ENCODE results near the gene RBM43.
"Not testable (repeated sequence)": the region's sequence is repeated elsewhere in the genome, so short reads cannot be mapped to it uniquely, and the experiment has no call there.

Gene RBM43

GRCh38 chr2:151297882-151298281 is 36.2 kb upstream of the RBM43 start:
- TF ChIP-seq CTCF (IDR thresholded peaks at IDR 0.05; ENCODE audit: borderline replicate concordance, insufficient read depth, low read depth, low read length), result no peak
- no peak overlapping the region for H3K4me3 ChIP-seq (ENCODE audit: low read depth, low read length)

- not testable (repeated sequence) for H3K4me3 ChIP-seq (ENCODE audit: low read depth, low read length)
These were observed 34.3 kb upstream of the RBM43 start for GRCh38 chr2:151295926-151296325.

DNA sequence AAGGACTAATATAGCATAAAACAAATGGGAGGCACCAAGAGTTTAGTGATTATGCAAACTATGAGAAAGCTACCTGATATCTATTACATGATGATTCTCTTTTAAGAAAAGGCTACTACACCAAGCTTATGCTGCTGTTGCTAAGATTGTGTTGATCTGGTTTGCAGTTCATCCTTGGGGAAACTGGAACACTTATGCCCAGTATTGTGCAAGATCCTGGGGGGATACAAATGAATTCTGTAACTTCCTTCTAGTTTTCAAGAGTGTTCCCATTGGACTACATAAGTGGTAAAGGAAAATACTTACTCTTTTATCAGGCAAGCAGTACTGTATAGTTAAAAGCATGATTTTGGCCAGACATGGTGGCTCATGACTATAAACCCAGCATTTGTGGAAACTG is 30.9 kb upstream of the RBM43 start:
- no peak overlapping the region for H3K4me3 ChIP-seq (ENCODE audit: low read depth, low read length)
- TF ChIP-seq CTCF (IDR thresholded peaks at IDR 0.05; ENCODE audit: borderline replicate concordance, insufficient read depth, low read depth, low read length), result no peak

DNA sequence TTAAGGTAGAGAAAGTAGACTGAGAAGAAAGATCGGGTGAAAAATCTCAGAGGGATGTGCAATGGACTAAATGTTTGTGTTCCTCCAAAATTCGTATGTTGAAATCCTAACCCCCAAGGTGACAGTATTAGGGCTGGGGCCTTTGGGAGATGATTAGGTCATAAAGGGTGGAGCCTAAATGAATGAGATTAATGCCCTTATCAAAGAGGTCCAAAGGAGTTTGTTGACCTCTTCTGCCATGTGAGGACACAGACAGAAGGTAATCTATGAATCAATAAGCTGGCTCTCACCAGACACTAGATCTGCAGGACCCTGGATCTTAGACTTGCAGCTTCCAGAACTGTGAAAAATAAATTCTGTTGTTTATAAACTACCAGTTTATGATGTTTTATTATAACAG is 30.5 kb upstream of the RBM43 start:
- no peak for TF ChIP-seq CTCF (IDR thresholded peaks at IDR 0.05; ENCODE audit: borderline replicate concordance, insufficient read depth, low read depth, low read length)
- H3K4me3 ChIP-seq (ENCODE audit: low read depth, low read length), result no peak overlapping the region

DNA sequence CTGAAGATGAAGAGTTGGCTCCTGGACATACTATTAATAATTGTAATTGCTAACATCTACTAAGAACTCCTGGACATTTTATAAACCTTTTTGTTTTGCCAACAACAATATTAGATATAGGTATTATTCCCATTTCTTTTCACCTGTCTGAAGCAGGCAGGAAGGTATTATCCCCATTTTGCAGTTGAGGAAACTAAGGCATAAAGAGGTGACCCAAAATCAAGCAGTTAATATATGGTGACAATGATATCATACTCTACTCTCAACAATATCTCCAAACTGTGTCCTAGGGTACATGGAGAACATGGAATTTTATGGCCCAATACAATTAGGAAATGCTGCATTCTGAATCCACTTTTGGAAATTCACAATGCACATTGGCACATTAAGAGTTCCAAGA is 29.6 kb upstream of the RBM43 start:
- no peak overlapping the region for H3K4me3 ChIP-seq (ENCODE audit: low read depth, low read length)
- no peak for TF ChIP-seq CTCF (IDR thresholded peaks at IDR 0.05; ENCODE audit: borderline replicate concordance, insufficient read depth, low read depth, low read length)

DNA sequence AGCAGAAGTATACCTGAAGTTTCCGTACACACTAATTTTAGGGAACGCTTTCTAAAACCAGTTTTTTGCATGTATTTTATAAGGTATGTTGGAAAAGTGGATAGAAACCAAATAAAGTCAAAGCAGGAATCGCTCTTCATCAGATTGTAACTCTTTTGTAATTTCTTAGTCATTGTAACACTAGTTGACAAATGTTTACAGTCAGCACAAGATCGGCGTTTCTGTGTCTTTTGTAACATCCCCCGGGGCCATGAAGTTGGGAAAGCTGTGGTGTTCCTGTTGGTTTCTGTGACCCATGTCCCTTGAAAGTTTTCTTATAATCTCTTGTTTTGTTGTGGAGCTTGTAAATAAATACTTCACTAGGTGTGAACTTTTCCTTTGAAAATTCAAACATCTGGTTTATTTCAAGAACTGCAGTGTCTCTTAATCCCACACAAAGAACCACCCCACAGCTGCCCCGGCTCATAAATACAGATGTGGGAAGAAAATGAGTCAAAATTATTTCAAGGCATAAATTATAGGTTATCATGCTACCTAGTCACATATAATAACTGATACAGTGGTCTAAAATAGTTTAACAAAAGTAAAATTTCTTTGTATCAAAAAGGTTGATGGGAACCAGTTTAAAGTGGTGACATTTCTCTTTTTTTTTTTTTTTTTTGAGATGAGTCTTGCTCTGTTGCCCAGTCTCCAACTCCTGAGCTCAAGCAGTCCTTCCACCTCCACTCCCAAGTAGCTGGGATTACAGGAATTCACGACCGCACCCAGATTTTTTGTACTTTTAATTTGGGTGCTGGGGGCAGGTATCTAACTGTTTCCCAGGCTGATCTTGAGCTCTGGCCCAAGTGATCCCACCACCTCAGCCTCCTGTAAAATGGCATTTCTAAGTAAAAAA is 28.6 kb upstream of the RBM43 start:
- no peak for TF ChIP-seq CTCF (IDR thresholded peaks at IDR 0.05; ENCODE audit: borderline replicate concordance, insufficient read depth, low read depth, low read length)
- H3K4me3 ChIP-seq (ENCODE audit: low read depth, low read length), result peak overlapping the region; percentile 75

DNA sequence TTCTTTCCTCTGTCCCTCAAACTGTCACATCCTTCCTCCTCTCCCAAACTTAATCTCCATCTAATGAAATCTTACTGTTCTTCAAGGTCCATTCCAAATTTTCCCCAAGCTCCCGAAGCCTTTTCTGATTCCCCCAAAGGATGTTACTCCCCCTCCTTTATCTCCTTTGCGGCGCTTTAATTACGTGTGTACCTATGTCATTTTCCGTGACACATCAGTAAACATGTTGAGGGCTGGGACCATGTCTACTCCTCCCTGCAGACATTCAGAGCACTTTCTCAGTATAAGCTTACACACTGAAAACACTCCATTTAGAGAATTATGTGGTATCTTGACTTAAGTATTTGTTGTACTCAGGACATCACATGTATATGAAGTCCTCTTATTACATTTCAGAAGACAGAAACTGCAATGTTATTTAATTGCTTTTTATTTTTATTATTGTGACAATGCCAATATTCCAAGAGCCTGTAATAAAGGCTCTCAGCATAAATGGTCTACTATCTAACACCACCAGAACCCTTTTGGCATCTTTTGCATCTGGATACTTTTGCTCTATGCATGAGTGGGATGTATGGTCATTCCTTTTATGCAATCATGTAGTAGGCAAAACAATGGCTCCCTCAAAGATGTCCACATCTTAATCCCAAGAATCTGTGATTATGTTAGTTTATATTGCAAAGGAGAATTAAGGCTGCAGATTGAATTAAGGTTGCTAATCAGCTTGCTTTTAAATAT is 26.0 kb upstream of the RBM43 start:
- H3K4me3 ChIP-seq (ENCODE audit: low read depth, low read length), result no peak overlapping the region

More for the DNA sequence above, 26.0 kb upstream of the RBM43 start:
- TF ChIP-seq CTCF (IDR thresholded peaks at IDR 0.05; ENCODE audit: borderline replicate concordance, insufficient read depth, low read depth, low read length), result no peak

Measured in GM12875 (cell line).